WERI-Rb-1 (cell line): ENCODE measurements around the gene TNFRSF6B.

Experiments used
- DNase-seq: peaks from one replicate; pipeline ENCODE4 v3.0.0-alpha.2; 2020
- H3K27ac ChIP-seq: fragments of 250-450 bp; sonication (Bioruptor Pico); 2 replicates; pipeline ENCODE4 v1.5.1; 2020; ENCODE audit warnings: mild to moderate bottlenecking, moderate library complexity
- H3K27me3 ChIP-seq: fragments of 250-450 bp; sonication (Bioruptor Pico); 2 replicates; pipeline ENCODE4 v1.5.1; 2021; ENCODE audit warnings: mild to moderate bottlenecking, low read depth, moderate library complexity; ENCODE audit not compliant: insufficient read depth, severe bottlenecking
- H3K36me3 ChIP-seq: fragments of 250-450 bp; sonication (Bioruptor Pico); 2 replicates; pipeline ENCODE4 v1.5.1; 2020; ENCODE audit warnings: mild to moderate bottlenecking, moderate library complexity
- H3K4me3 ChIP-seq: 2 replicates; pipeline ENCODE4 v1.5.1; 2011; ENCODE audit warnings: low read depth, mild to moderate bottlenecking, control low read depth, low read length
- H3K9me3 ChIP-seq: fragments of 250-450 bp; sonication (Bioruptor Pico); 2 replicates; pipeline ENCODE4 v1.5.1; 2021; ENCODE audit warnings: mild to moderate bottlenecking, moderate library complexity; ENCODE audit not compliant: severe bottlenecking
- TF ChIP-seq, protein P1 (sequence below): IDR thresholded peaks from 2 replicates; pipeline ENCODE4 v1.5.1; 2011; ENCODE audit warnings: low read depth, mild to moderate bottlenecking, control low read depth, inconsistent platforms, low read length

Gene TNFRSF6B

DNA sequence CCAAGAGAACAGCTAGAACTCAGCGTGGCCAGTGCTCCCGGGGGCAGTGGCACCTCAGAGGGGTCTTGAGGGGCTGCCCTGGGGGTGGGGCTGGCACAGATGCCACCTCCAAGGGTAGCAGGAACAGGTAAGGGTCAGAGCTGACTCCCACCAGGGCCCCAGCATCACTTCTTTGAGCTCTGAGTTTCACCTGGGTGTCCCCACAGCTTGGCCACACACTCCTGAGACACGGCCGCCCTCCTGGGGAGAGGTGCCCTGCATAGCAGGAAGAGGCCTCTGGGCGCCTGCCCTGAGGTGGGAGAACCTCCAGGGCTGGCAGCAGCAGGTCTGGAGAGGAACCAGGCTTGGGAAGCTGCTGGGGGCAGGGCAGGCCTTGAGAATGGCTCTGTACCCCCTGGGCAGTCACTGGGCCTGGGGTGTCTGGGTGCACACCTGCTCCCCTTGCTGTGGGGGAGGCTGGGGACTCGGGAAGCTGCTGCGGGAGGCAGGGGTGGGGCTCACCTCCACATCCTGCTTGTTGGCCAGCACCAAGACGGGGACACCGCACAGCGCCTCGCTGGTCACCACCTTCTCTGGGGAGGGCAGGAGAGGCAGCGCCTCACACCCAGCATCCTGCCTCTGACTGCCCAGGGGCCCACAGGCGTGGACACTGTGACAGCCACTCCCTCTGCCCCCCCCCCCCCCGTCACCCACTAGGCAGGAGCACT is 5.0 kb downstream of the TNFRSF6B start:
- Histone ChIP-seq H3K27me3 (no peaks in the 10 kb centered on the region), H3K36me3 (peaks cover 45% of the 10 kb centered on the region), H3K9me3 (no peaks in the 10 kb centered on the region), H3K4me3 (no peak overlapping the region), H3K27ac (no peak overlapping the region)
- DNase-seq: no peak
- TF ChIP-seq, protein P1, sequence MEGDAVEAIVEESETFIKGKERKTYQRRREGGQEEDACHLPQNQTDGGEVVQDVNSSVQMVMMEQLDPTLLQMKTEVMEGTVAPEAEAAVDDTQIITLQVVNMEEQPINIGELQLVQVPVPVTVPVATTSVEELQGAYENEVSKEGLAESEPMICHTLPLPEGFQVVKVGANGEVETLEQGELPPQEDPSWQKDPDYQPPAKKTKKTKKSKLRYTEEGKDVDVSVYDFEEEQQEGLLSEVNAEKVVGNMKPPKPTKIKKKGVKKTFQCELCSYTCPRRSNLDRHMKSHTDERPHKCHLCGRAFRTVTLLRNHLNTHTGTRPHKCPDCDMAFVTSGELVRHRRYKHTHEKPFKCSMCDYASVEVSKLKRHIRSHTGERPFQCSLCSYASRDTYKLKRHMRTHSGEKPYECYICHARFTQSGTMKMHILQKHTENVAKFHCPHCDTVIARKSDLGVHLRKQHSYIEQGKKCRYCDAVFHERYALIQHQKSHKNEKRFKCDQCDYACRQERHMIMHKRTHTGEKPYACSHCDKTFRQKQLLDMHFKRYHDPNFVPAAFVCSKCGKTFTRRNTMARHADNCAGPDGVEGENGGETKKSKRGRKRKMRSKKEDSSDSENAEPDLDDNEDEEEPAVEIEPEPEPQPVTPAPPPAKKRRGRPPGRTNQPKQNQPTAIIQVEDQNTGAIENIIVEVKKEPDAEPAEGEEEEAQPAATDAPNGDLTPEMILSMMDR: no peak

DNA sequence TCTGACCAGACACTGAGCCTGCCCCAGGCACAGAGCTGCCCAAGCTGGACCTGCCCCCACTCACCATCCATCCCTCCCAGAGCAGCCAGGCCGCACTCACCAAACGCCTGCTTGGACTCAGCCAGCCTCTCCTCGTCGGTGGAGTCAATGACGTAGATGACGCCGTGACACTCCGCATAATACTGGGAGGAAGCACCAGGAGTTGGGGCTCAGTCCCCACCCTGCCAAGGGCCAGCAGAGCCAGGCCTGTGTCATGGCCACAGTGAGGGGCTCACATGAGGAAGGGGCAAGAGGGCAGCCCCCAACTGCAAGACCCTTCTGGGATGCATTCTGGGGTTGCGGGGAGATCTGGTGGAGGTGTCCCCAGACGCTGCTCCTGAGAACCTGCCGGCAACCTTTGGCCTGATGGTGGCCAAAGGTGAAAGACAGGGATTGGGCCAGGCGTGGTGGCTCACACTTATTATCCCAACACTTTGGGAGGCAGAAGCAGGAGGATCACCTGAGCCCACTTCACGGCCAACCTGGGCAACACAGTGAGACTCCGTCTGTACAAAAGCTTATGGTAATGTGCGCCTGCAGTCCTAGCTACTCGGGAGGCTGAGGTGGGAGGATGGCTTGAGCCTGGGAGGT is 5.7 kb downstream of the TNFRSF6B start:
- no peak overlapping the region for H3K27ac ChIP-seq
- no peak overlapping the region for H3K4me3 ChIP-seq
- peaks cover 43% of the 10 kb centered on the region for H3K36me3 ChIP-seq
- DNase-seq: no peak
- H3K27me3 ChIP-seq: no peaks in the 10 kb centered on the region
- TF ChIP-seq, protein P1: no peak
- no peaks in the 10 kb centered on the region for H3K9me3 ChIP-seq

DNA sequence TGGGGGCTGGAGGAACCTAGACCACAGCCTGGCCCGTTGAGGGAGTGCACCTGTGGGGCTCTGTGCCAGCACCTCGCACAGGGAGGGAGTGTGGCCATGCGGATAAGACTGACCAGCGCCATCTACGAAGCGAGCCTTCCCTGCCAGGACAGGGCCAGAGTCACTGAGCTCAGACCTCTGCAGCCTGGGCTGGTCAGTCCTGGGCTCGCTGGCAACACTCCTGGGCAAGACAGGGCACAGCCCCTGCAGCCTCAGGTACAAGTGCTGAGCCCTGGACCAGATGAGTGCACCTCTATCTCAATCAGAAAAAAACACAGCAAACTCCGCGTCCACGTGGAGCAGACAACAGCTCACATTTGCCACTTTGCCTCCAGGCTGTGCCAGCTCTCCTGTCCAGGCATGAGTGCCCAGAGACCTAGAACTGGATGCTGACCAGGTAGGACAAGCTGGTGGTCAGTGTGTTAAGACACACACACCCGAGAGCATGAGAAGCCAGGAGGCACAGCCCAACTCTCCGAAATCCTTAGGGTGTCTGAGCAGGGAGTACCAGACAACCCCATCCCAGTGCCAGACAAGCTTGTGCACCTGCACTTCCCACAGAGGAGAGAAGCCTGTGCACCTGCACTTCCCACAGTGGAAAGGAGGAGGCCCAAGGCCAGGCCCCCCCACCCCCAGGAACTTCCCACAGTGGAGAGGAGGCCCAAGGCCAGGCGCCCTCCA is 6.5 kb downstream of the TNFRSF6B start:
- no peak for DNase-seq
- TF ChIP-seq, protein P1: no peak
- Histone ChIP-seq H3K27me3 (no peaks in the 10 kb centered on the region), H3K27ac (no peak overlapping the region), H3K4me3 (no peak overlapping the region), H3K9me3 (no peaks in the 10 kb centered on the region), H3K36me3 (peaks cover 39% of the 10 kb centered on the region)

DNA sequence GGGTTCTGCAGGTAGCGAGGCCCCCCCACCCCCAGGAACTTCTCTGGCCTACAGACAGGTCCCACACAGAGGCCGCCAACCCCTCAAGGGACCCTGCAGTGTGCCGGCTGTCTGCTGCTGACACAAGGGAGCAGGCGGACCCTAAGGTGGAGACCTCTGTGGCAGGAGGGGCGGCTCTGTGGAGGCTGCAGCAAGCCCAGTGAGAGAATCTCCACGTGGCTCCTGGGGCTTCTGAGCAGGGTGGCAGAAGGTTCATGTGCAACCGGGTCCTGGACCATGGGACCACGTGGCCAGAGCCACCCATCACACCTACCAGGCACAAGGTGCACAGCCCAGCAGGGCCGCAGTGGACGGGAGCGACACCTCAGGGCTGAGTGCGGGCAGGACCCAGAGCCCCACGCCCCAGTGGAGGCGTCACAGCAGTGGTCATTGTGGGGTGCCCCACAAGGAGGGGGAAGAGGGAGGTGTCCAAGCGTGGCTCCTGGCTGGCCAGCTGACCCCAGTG is 7.1 kb downstream of the TNFRSF6B start:
- Histone ChIP-seq H3K9me3 (no peaks in the 10 kb centered on the region), H3K4me3 (no peak overlapping the region), H3K27ac (no peak overlapping the region), H3K36me3 (peaks cover 37% of the 10 kb centered on the region), H3K27me3 (no peaks in the 10 kb centered on the region)
- TF ChIP-seq, protein P1: no peak
- DNase-seq: peak; percentile 9

DNA sequence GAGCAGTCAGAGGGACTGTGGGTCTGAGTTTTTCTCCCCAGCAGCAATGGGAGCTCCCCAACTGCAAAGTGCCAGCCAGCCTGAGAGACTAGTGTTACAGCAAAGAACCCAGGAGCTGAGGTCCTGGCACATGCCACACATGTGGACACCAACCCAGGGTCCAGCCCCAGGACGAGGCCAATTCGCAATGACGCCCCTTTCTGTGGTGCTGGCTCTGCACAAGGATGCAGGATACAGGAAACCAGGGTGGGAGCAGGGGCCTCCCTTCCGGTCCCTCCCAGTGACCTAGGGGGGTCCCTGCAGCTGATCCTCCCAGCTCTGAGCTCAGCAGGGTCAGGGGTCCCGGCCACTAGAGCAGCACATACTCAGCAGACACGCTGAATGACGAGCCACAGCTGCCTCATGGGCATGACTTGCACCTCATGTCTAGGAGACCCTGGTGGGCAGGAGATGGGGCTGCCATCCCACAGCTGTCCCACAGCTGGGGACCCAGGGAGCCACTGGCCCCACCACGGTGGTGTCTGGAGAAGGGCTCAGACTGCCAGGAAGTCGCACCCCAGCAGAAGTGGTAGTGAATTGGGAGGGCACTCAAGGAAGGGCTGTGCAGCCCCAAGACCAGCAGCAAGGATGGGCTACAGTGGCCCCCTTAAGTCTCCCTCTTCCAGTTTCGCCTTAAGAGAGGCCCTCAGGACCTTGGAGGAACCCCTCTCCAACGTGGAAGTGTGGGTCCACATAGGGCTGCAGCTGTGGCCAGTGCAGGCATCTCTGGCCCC is 7.7 kb downstream of the TNFRSF6B start:
- Histone ChIP-seq H3K9me3 (no peaks in the 10 kb centered on the region), H3K4me3 (no peak overlapping the region), H3K27ac (no peak overlapping the region), H3K27me3 (no peaks in the 10 kb centered on the region), H3K36me3 (peaks cover 42% of the 10 kb centered on the region)
- DNase-seq: no peak
- TF ChIP-seq, protein P1: no peak
